ENCODE data around the gene LSM12. TPM values are rescaled to one million over a fixed set of nuclear protein-coding genes. Genes with fewer than 3 reads are reported as not detected.

The LSM12 gene
- total RNA-seq, 4 donors from 2014 or later, result 41.3 to 47.2 (median 43.8) TPM

DNA sequence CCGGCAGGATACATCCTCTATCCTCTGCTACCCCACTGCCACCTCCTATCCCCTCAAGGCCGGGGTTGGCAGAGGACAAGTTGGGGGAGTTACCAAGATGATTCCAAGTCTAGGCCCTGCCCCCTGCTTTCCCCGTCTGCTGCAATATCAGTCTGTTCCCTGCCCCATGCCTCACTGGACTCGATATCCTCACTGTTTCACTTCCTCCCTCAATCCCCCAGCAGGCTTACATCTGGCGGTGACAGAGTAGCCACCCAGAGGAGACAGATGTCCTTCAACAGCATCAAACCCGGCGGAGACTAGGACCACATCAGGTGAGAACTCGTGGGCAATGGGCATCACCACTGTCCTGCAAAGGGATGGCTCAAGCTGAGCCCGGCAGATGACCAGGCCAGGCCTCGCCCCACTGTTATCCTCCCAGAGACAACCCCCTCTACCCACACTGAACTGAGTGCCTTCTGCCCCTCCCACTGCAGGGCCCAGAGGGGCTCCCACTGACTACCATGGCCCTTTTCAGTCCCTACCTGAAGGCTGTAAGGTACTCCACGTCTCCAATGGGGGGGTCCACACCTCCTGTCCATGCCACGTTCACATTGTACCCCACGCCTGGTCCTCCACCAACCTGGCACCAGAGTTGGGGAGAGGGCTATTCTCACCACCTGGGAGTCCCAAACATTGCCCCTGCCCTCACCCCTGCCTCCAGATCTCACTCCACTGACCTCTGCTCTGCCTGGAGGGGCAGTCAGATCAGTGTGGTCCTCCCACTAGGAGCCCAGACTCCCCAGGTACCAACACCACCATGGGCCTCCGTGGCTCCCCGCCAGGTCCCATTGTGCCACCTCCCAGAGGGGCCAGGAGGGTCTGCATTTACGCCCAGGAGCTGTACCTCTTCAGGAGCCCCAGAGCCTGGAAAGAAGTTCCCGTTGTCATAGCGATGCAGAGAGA lies 13.7 kb upstream of the LSM12 start:
- Histone ChIP-seq H3K4me1 (no peaks in the 10 kb centered on the region), H3K4me3 (replicated peaks in 1 of 3) (no peak overlapping the region), H3K9me3 (no peaks in the 10 kb centered on the region), H3K27ac (no peak overlapping the region), H3K27me3 (no peaks in the 10 kb centered on the region), H3K36me3 (peaks cover 73 to 84% of the 10 kb centered on the region in 2 donors)
- WGBS, 2 donors, result 88 to 90% methylated on average over 14 to 18 of the region's 18 CpGs
- TF ChIP-seq, protein P1, sequence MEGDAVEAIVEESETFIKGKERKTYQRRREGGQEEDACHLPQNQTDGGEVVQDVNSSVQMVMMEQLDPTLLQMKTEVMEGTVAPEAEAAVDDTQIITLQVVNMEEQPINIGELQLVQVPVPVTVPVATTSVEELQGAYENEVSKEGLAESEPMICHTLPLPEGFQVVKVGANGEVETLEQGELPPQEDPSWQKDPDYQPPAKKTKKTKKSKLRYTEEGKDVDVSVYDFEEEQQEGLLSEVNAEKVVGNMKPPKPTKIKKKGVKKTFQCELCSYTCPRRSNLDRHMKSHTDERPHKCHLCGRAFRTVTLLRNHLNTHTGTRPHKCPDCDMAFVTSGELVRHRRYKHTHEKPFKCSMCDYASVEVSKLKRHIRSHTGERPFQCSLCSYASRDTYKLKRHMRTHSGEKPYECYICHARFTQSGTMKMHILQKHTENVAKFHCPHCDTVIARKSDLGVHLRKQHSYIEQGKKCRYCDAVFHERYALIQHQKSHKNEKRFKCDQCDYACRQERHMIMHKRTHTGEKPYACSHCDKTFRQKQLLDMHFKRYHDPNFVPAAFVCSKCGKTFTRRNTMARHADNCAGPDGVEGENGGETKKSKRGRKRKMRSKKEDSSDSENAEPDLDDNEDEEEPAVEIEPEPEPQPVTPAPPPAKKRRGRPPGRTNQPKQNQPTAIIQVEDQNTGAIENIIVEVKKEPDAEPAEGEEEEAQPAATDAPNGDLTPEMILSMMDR (IDR thresholded peaks at IDR 0.05), result no peak
- no peak for TF ChIP-seq POLR2A (IDR thresholded peaks at IDR 0.05)
- peak in 1 of 2 donors; percentile 1 for DNase-seq
- intact Hi-C loops (cut with DNase I), result loop anchor here (10.0 kb wide), 1 partner anchor 45 kb away; the partner anchor contains the start of gene HDAC5

DNA sequence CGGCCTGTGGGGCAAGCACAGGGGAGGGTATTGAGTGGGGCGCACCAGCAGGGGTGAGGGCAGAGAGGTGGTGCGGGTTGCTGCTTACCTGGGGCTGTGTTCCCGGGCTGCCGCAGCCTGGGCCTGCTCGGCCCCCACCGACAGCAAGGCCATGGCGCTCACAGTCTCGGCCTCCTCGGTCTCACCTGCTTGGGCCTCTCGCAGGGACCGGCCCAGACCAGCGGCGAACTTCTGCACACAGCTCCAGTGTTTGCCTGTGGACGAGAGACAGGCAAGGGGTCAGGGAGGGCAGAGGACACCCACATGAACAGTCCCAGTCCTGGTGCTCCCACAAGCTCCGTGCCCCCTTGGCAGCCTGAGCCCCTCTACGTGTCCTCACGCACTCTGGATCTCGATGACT lies 11.9 kb upstream of the LSM12 start:
- intact Hi-C loops (cut with DNase I), result loop anchor here (10.0 kb wide), 1 partner anchor 46 kb away; the partner anchor contains the start of gene HDAC5

DNA sequence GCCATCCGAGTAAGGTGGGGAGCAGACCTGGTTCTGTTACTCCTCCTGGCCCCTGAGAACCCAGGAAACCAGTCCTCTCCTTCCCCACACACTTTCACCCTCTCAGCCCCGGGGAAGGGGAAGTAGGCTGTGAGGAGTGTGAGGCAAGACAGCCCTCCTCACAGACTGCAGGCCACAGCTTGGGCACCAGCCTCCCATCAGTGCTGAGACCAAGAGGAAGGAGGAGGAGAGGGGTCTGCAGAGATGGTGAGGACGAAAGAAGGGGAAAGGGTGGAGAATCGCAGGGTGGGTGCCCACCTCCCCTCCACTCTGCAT lies 11.1 kb upstream of the LSM12 start:
- intact Hi-C loops (cut with DNase I), result loop anchor here (10.0 kb wide), 1 partner anchor 47 kb away; the partner anchor contains the start of gene HDAC5
- Histone ChIP-seq H3K9me3 (no peaks in the 10 kb centered on the region), H3K4me1 (no peaks in the 10 kb centered on the region), H3K27ac (peak overlapping the region in 1 of 3 donors; percentile 28), H3K27me3 (no peaks in the 10 kb centered on the region), H3K36me3 (peaks cover 47 to 59% of the 10 kb centered on the region in 2 donors), H3K4me3 (replicated peaks in 1 of 3) (no peak overlapping the region)
- TF ChIP-seq POLR2A (IDR thresholded peaks at IDR 0.05), result no peak
- TF ChIP-seq, protein P1 (IDR thresholded peaks at IDR 0.05), result no peak
- no peak for DNase-seq
- 78 to 83% methylated on average over 4 of the region's 4 CpGs for WGBS, 2 donors

More for the DNA sequence above, 11.9 kb upstream of the LSM12 start:
- WGBS, 2 donors, result 93% methylated on average over 19 of the region's 19 CpGs
- H3K4me3 ChIP-seq (replicated peaks in 1 of 3), result no peak overlapping the region
- H3K36me3 ChIP-seq, result peaks cover 55 to 67% of the 10 kb centered on the region in 2 donors
- TF ChIP-seq POLR2A (IDR thresholded peaks at IDR 0.05), result no peak
- TF ChIP-seq, protein P1 (IDR thresholded peaks at IDR 0.05), result no peak
- no peaks in the 10 kb centered on the region for H3K9me3 ChIP-seq
- H3K4me1 ChIP-seq, result no peaks in the 10 kb centered on the region
- no peaks in the 10 kb centered on the region for H3K27me3 ChIP-seq
- H3K27ac ChIP-seq, result no peak overlapping the region
- no peak for DNase-seq

DNA sequence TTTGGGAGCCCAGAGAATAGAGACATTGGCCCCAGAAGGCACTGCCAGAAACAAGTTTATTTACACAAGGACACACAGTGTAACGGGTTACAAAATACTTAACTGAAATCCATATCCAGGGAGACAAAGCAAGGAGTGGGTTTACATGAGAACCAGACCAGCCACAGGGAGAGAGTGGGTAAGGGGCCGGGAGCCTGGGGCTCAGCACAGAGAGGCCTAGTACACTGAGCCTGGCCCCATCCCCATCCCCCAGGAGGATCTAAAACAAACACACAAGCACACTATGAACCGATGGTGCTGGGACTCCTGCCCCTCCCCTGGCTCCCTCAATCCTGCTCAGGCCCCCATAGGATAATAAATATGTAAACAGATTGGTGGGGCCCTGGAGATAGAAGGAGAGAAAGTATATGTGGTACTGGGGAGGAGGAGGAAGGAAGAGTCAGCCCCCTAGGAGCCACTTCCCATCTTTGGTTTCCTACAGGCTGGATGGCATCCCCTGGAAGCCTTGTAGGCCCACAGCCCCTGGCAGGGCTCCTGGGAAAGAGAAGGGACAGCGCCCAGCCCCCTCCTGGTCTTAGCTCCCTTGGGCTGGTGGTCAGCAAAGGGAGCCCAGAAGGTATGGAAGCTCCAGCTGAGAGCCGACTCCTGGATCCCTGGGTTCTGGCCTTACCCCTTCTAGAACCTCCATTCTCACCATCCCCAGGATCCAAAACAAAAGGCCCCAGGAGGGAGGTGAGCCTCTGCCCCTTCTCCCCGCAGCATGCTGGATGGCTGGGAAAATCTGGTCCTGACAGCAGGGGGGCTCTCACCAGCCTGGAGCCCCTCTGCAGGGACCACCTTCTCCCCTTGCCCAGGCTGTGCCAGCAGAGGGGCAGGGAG lies 10.5 kb upstream of the LSM12 start:
- H3K27me3 ChIP-seq, result no peaks in the 10 kb centered on the region
- no peak for TF ChIP-seq POLR2A (IDR thresholded peaks at IDR 0.05)
- TF ChIP-seq, protein P1 (IDR thresholded peaks at IDR 0.05), result no peak
- peaks cover 41 to 53% of the 10 kb centered on the region in 2 donors for H3K36me3 ChIP-seq
- peaks cover 1% of the 10 kb centered on the region in 2 donors for H3K4me1 ChIP-seq
- no peaks in the 10 kb centered on the region for H3K9me3 ChIP-seq
- WGBS, 2 donors, result 77 to 79% methylated on average over 5 to 6 of the region's 6 CpGs
- no peak overlapping the region for H3K27ac ChIP-seq
- intact Hi-C loops (cut with DNase I), result loop anchor here (10.0 kb wide), 1 partner anchor 48 kb away; the partner anchor contains the start of gene HDAC5
- H3K4me3 ChIP-seq (replicated peaks in 1 of 3), result no peak overlapping the region
- no peak for DNase-seq

Data from thyroid gland (tissue), 4 donors.